K562 treated with DMSO at 1 percent for 48 hours (cell line): ENCODE measurements around the gene CNST. TPM values are rescaled to one million over a fixed set of nuclear protein-coding genes. Genes with fewer than 3 reads are reported as not detected.

ENCODE experiments used
- total RNA-seq: library from RNA; unstranded; fragments of 300-600 nt; gene quantifications from 2 replicates; pipeline ENCODE4 v1.2.3, GENCODE V29; 2022; ENCODE audit warnings: low replicate concordance; ENCODE audit errors: extremely low read depth

The CNST gene
- not detected in 2 replicates for total RNA-seq

DNA sequence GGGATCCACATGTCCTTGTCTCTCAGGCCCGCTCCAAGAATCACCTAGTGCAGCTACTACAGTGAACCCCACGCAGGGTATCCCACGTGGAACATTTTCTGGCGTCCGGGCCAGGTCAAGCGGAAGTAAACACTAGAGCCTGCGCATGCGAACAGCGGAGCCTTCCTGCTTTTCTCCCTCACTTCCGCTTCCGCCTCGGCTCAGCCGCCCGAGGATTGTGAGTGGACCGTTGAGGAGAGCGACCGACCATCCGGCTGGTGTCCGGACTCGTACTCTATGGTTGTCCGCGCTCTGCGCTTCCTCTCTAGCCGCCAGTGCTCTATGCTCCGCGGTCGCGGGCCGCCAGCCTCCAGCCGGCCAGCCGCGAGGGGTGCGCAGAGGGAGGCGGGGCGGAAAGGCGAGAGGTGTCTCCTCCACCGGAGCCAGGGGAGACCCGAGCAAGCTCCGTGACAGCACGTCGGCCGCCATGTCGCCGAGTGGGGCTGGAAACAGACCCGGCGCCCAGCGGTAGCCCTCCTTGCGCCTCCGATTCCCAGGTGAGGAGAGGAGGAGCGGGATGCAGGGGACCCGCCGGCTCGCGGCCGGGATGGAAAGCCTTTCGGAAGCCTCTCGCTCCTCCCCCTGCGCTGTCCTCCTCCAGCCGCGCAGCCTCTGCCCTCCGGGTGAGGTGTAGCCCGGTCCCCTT lies at the start of gene CNST, which contains the start of gene TFB2M:
CNST (plus strand) TSS at position 329 of the 685 bp plus-strand sequence. CDS start 25,107 bp downstream, outside the sequence.
TFB2M (minus strand) TSS at position 134 of the 685 bp plus-strand sequence; CDS start at position 11, 123 bp downstream.

Other genes with a start within 250 kb of the CNST start
- gene SMYD3, start 59.2 kb upstream of the CNST start, total RNA-seq, result not detected in 2 replicates
- gene TFB2M, start 195 bp upstream of the CNST start, total RNA-seq, result not detected in 2 replicates
- not detected in 2 replicates for gene SCCPDH, start 158.0 kb downstream of the CNST start, total RNA-seq